ENCODE measurements around the gene TOMM40L.

Gene TOMM40L

GRCh38 chr1:161225534-161226319 is at the start of gene TOMM40L:
Gene TOMM40L (plus strand): TSS chr1:161226060. CDS start chr1:161226490, 430 bp downstream.
- peak; percentile 100 for DNase-seq (ENCODE audit: low read depth)

GRCh38 chr1:161176468-161177111 is 49.3 kb upstream of the TOMM40L start:
- no peak for DNase-seq (ENCODE audit: low read depth)

- no peak for DNase-seq (ENCODE audit: low read depth)
Measured at GRCh38 chr1:161177112-161177935, 48.5 kb upstream of the TOMM40L start, which contains the start of gene B4GALT3. Gene B4GALT3 (minus strand): TSS chr1:161177507. CDS start chr1:161176060, 1,447 bp downstream.

GRCh38 chr1:161177936-161178244 is 48.0 kb upstream of the TOMM40L start:
- DNase-seq (ENCODE audit: low read depth), result no peak

- no peak for DNase-seq (ENCODE audit: low read depth)
Measured at GRCh38 chr1:161179698-161180097, 46.2 kb upstream of the TOMM40L start.

- DNase-seq (ENCODE audit: low read depth), result no peak
Measured at GRCh38 chr1:161180639-161181038, 45.2 kb upstream of the TOMM40L start.

GRCh38 chr1:161182214-161182613 is 43.6 kb upstream of the TOMM40L start:
- DNase-seq (ENCODE audit: low read depth), result no peak

- DNase-seq (ENCODE audit: low read depth), result no peak
Measured at GRCh38 chr1:161185282-161185682, 40.6 kb upstream of the TOMM40L start.

GRCh38 chr1:161185732-161186311 is 40.0 kb upstream of the TOMM40L start:
- no peak for DNase-seq (ENCODE audit: low read depth)

- no peak for DNase-seq (ENCODE audit: low read depth)
Measured at GRCh38 chr1:161187311-161187710, 38.5 kb upstream of the TOMM40L start.

GRCh38 chr1:161188381-161188780 is 37.5 kb upstream of the TOMM40L start:
- no peak for DNase-seq (ENCODE audit: low read depth)

- DNase-seq (ENCODE audit: low read depth), result peak; percentile 74
Measured at GRCh38 chr1:161189036-161189435, 36.8 kb upstream of the TOMM40L start.

GRCh38 chr1:161190962-161191521 is 34.8 kb upstream of the TOMM40L start:
- no peak for DNase-seq (ENCODE audit: low read depth)

GRCh38 chr1:161191971-161192370 is 33.9 kb upstream of the TOMM40L start:
- no peak for DNase-seq (ENCODE audit: low read depth)

- DNase-seq (ENCODE audit: low read depth), result no peak
Measured at GRCh38 chr1:161192476-161193465, 33.1 kb upstream of the TOMM40L start.

GRCh38 chr1:161193561-161194235 is 32.2 kb upstream of the TOMM40L start:
- DNase-seq (ENCODE audit: low read depth), result no peak

GRCh38 chr1:161195171-161195570 is 30.7 kb upstream of the TOMM40L start:
- no peak for DNase-seq (ENCODE audit: low read depth)

- no peak for DNase-seq (ENCODE audit: low read depth)
Measured at GRCh38 chr1:161196111-161196510, 29.7 kb upstream of the TOMM40L start.

- DNase-seq (ENCODE audit: low read depth), result peak; percentile 83
Measured at GRCh38 chr1:161196521-161197451, 29.1 kb upstream of the TOMM40L start.

All from fibroblast of the conjunctiva (primary cell).